D721Med (cell line): Measurements from ENCODE around the gene ZC3H7A.

ENCODE experiments used
- DNase-seq: peaks from one replicate; pipeline ENCODE4 v3.0.0; 2011; ENCODE audit warnings: low spot score; ENCODE audit not compliant: insufficient read length
- FAIRE-seq: peaks from 2 replicates; lab custom pipeline; 2011; peaks lifted over from hg19 to GRCh38; lab: Jason Lieb, UNC
- TF ChIP-seq, protein P1 (sequence below): IDR thresholded peaks from 2 replicates; pipeline ENCODE4 v1.5.1; 2012; ENCODE audit warnings: mild to moderate bottlenecking, control low read depth; ENCODE audit not compliant: insufficient read depth; ENCODE audit errors: missing control alignments

ZC3H7A gene, protein sequence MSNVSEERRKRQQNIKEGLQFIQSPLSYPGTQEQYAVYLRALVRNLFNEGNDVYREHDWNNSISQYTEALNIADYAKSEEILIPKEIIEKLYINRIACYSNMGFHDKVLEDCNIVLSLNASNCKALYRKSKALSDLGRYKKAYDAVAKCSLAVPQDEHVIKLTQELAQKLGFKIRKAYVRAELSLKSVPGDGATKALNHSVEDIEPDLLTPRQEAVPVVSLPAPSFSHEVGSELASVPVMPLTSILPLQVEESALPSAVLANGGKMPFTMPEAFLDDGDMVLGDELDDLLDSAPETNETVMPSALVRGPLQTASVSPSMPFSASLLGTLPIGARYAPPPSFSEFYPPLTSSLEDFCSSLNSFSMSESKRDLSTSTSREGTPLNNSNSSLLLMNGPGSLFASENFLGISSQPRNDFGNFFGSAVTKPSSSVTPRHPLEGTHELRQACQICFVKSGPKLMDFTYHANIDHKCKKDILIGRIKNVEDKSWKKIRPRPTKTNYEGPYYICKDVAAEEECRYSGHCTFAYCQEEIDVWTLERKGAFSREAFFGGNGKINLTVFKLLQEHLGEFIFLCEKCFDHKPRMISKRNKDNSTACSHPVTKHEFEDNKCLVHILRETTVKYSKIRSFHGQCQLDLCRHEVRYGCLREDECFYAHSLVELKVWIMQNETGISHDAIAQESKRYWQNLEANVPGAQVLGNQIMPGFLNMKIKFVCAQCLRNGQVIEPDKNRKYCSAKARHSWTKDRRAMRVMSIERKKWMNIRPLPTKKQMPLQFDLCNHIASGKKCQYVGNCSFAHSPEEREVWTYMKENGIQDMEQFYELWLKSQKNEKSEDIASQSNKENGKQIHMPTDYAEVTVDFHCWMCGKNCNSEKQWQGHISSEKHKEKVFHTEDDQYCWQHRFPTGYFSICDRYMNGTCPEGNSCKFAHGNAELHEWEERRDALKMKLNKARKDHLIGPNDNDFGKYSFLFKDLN

DNA sequence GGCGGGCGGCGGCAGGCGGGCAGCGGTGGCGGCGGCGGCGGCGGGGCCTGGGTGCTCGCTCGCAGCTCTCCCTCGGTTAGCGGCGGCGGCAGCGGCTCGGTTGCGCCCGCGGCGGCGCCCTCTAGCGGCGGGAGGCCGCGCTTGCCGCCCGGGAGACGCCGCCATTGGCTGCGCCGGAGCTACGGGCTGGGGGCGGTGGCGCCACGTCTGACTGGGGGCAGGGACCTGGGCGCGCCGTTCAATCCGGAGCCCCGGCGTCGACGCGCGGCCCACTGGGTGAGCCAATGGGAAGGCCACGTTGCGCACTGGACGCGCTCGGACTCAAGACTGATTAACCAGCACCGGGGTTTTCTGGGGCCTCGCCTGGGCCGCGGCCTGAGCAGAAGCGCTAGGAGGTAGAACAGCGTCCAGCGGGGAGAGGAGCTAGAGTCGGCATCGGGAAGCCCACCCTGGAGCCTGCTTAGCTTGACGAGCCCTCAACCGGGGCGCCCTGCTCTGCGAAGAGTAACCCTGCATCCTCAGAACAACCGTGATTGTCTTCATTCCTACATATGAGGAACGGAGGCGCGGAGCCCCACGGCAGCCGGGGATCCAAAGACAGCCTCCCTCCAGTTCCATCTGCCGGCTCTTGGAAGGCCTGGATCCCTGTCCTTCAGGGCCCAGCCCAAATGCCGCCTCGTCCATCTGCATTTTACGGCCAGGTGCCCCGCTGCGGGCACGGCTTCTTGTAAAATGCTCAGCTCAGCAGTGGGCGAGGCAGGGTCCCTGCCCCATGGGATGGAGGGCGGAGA, at the start of gene ZC3H7A:
ZC3H7A (minus strand) TSS at position 93 of the 791 bp plus-strand sequence. CDS start 14,904 bp downstream, outside the sequence.
- TF ChIP-seq, protein P1, sequence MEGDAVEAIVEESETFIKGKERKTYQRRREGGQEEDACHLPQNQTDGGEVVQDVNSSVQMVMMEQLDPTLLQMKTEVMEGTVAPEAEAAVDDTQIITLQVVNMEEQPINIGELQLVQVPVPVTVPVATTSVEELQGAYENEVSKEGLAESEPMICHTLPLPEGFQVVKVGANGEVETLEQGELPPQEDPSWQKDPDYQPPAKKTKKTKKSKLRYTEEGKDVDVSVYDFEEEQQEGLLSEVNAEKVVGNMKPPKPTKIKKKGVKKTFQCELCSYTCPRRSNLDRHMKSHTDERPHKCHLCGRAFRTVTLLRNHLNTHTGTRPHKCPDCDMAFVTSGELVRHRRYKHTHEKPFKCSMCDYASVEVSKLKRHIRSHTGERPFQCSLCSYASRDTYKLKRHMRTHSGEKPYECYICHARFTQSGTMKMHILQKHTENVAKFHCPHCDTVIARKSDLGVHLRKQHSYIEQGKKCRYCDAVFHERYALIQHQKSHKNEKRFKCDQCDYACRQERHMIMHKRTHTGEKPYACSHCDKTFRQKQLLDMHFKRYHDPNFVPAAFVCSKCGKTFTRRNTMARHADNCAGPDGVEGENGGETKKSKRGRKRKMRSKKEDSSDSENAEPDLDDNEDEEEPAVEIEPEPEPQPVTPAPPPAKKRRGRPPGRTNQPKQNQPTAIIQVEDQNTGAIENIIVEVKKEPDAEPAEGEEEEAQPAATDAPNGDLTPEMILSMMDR, result peak; percentile 58
- DNase-seq, result peak; percentile 77
- FAIRE-seq, result no peak

DNA sequence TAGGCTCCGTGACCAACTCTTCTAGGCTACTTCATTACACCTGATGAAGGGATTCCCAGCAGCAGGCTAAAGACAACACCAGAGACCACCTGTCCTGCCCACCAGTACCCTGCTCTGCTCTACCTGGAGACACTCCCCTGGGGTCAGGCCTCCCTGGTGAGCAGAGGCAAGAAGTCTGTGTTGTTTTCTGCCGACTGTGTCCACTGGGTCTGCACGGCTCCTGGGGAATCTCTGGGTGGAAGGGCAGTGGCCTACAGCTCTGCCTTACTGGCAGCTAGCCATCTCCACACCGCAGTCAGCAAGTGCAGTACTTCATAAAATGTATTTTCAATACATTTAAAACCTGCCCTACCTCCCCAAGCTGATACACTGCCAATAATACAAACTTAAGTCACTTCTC, 47.4 kb upstream of the ZC3H7A start:
- DNase-seq, result no peak
- FAIRE-seq, result no peak
- TF ChIP-seq, protein P1, result no peak

DNA sequence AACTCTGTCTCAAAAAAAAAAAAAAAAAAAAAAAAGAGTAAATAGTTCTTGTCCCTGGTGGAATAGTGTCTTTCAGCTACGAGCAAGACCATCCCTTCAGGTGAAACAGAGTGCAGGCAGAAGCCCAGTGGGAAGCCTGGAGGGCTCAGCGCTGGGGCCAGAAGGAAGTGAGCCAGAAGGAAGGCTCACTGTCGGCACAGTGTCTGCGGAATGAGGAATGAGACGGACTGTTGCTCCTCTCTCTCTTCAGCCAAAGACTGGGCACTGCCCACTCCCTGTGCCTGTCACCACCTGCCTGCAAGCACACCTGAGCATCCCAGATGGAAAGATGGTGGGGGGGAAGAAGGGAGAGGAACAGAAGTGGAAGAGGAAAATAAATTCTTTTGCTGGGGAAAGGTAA, 46.8 kb upstream of the ZC3H7A start:
- TF ChIP-seq, protein P1, result no peak
- no peak for DNase-seq
- FAIRE-seq, result no peak

DNA sequence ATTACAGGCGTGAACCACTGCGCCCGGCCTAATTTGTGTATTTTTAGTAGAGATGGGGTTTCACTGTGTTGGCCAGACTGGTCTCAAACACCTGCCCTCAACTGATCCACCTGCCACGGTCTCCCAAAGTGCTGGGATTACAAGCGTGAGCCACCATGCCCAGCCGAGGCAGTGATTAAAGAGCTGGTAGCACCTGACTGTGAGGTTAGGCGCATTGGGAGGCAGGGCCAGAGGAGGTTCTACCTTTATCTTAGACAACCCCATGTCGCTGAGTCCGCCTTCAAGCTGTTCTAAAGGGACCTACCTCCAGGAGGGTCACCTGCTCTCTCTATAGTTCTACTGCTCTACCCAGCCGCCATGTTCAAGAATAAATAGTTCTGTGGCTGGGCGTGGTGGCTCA, 46.1 kb upstream of the ZC3H7A start:
- DNase-seq (no peak), FAIRE-seq (no peak)
- TF ChIP-seq, protein P1, result no peak

DNA sequence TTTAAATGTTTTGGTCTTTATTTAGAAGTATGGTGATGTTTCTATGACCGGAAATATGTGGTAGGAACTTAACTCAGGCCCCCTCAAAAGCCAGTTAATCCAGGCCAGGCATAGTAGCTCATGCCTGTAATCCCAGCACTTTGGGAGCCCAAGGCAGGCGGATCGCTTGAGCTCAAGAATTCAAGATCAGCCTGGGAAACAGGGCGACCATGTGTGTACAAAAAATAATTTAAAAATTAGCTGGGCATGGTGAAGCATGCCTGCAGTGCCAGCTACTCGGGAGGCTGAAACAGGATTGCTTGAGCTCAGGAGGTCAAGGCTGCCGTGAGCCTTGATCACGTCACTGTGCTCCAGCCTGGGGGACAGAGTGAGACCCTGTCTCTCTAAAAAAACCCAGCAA, 44.0 kb upstream of the ZC3H7A start:
- FAIRE-seq, result no peak
- TF ChIP-seq, protein P1, result no peak
- DNase-seq, result no peak

DNA sequence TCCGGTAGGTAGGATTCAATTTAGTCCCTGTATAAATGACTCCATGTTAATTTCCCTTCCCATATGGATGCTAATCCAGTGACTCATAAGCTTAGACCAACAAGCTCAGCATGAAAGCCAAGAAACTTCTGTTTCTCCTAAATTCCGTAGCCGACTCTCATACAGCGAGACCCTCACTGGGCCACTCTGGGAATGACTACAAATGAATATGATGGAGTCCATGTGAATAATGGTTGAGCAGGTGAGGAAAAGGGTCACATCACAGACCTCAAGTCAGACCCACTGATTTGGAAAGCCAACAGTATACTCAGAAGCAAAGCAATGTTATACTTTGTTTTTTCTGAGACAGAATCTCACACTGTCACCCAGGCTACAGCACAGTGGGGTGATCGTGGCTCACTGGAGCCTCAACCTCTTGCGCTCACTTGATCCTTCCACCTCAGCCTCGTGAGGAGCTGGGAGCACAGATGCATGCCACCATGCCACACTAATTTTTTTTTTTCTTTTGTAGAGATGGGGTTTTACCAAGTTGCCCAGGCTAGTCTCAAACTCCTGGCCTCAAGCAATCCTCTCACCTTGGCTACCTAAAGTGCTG, 39.7 kb upstream of the ZC3H7A start:
- TF ChIP-seq, protein P1, result no peak
- DNase-seq (no peak), FAIRE-seq (peak; percentile 95)
